Measurements from ENCODE around the gene NCKIPSD.

The NCKIPSD gene

GRCh38 chr3:48693826-48694225, 8.1 kb upstream of the NCKIPSD start:
- Histone ChIP-seq H3K27ac (ENCODE audit: low read depth, low read length) (peak overlapping the region; percentile 64), H3K36me3 (ENCODE audit: control insufficient read depth, insufficient read depth, low read length) (peaks cover 49% of the 10 kb centered on the region), H3K4me3 (ENCODE audit: low read length) (no peak overlapping the region), H3K27me3 (ENCODE audit: control insufficient read depth, insufficient read depth, low read length) (no peaks in the 10 kb centered on the region), H3K9ac (ENCODE audit: low read length) (no peak overlapping the region), H3K4me1 (ENCODE audit: control insufficient read depth, insufficient read depth, low read length) (peaks cover 12% of the 10 kb centered on the region)

GRCh38 chr3:48692551-48692950, 6.8 kb upstream of the NCKIPSD start:
- Histone ChIP-seq H3K9ac (ENCODE audit: low read length) (no peak overlapping the region), H3K27ac (ENCODE audit: low read depth, low read length) (no peak overlapping the region)

GRCh38 chr3:48690846-48691458, 5.2 kb upstream of the NCKIPSD start:
- Histone ChIP-seq H3K27me3 (ENCODE audit: control insufficient read depth, insufficient read depth, low read length) (no peaks in the 10 kb centered on the region), H3K4me3 (ENCODE audit: low read length) (no peak overlapping the region), H3K9ac (ENCODE audit: low read length) (no peak overlapping the region), H3K36me3 (ENCODE audit: control insufficient read depth, insufficient read depth, low read length) (peaks cover 63% of the 10 kb centered on the region), H3K27ac (ENCODE audit: low read depth, low read length) (no peak overlapping the region), H3K4me1 (ENCODE audit: control insufficient read depth, insufficient read depth, low read length) (peaks cover 15% of the 10 kb centered on the region)

More at GRCh38 chr3:48692551-48692950, 6.8 kb upstream of the NCKIPSD start:
- Histone ChIP-seq H3K4me3 (ENCODE audit: low read length) (no peak overlapping the region), H3K4me1 (ENCODE audit: control insufficient read depth, insufficient read depth, low read length) (peaks cover 12% of the 10 kb centered on the region), H3K36me3 (ENCODE audit: control insufficient read depth, insufficient read depth, low read length) (peaks cover 59% of the 10 kb centered on the region), H3K27me3 (ENCODE audit: control insufficient read depth, insufficient read depth, low read length) (no peaks in the 10 kb centered on the region)

- H3K27me3 ChIP-seq (ENCODE audit: control insufficient read depth, insufficient read depth, low read length) = no peaks in the 10 kb centered on the region
- no peak overlapping the region for H3K27ac ChIP-seq (ENCODE audit: low read depth, low read length)
- H3K36me3 ChIP-seq (ENCODE audit: control insufficient read depth, insufficient read depth, low read length) = peaks cover 58% of the 10 kb centered on the region
- H3K4me1 ChIP-seq (ENCODE audit: control insufficient read depth, insufficient read depth, low read length) = peaks cover 8% of the 10 kb centered on the region
- H3K9ac ChIP-seq (ENCODE audit: low read length) = no peak overlapping the region
- H3K4me3 ChIP-seq (ENCODE audit: low read length) = no peak overlapping the region
Observed at GRCh38 chr3:48689384-48689783, 3.7 kb upstream of the NCKIPSD start.

- H3K9ac ChIP-seq (ENCODE audit: low read length) = no peak overlapping the region
- H3K27me3 ChIP-seq (ENCODE audit: control insufficient read depth, insufficient read depth, low read length) = no peaks in the 10 kb centered on the region
- H3K4me3 ChIP-seq (ENCODE audit: low read length) = no peak overlapping the region
- H3K36me3 ChIP-seq (ENCODE audit: control insufficient read depth, insufficient read depth, low read length) = peaks cover 53% of the 10 kb centered on the region
- H3K4me1 ChIP-seq (ENCODE audit: control insufficient read depth, insufficient read depth, low read length) = peaks cover 8% of the 10 kb centered on the region
- H3K27ac ChIP-seq (ENCODE audit: low read depth, low read length) = no peak overlapping the region
Observed at GRCh38 chr3:48688737-48689075, 3.0 kb upstream of the NCKIPSD start.

GRCh38 chr3:48688032-48688736, 2.5 kb upstream of the NCKIPSD start:
- peaks cover 8% of the 10 kb centered on the region for H3K4me1 ChIP-seq (ENCODE audit: control insufficient read depth, insufficient read depth, low read length)
- H3K27ac ChIP-seq (ENCODE audit: low read depth, low read length) = no peak overlapping the region
- no peak overlapping the region for H3K4me3 ChIP-seq (ENCODE audit: low read length)
- no peak overlapping the region for H3K9ac ChIP-seq (ENCODE audit: low read length)
- peaks cover 47% of the 10 kb centered on the region for H3K36me3 ChIP-seq (ENCODE audit: control insufficient read depth, insufficient read depth, low read length)
- no peaks in the 10 kb centered on the region for H3K27me3 ChIP-seq (ENCODE audit: control insufficient read depth, insufficient read depth, low read length)

- no peaks in the 10 kb centered on the region for H3K27me3 ChIP-seq (ENCODE audit: control insufficient read depth, insufficient read depth, low read length)
- H3K4me3 ChIP-seq (ENCODE audit: low read length) = no peak overlapping the region
- no peak overlapping the region for H3K9ac ChIP-seq (ENCODE audit: low read length)
- H3K4me1 ChIP-seq (ENCODE audit: control insufficient read depth, insufficient read depth, low read length) = peaks cover 8% of the 10 kb centered on the region
- no peak overlapping the region for H3K27ac ChIP-seq (ENCODE audit: low read depth, low read length)
- peaks cover 41% of the 10 kb centered on the region for H3K36me3 ChIP-seq (ENCODE audit: control insufficient read depth, insufficient read depth, low read length)
Observed at GRCh38 chr3:48687220-48687678, 1.5 kb upstream of the NCKIPSD start.

- no peak overlapping the region for H3K9ac ChIP-seq (ENCODE audit: low read length)
- H3K27ac ChIP-seq (ENCODE audit: low read depth, low read length) = no peak overlapping the region
- peaks cover 43% of the 10 kb centered on the region for H3K36me3 ChIP-seq (ENCODE audit: control insufficient read depth, insufficient read depth, low read length)
- peak overlapping the region; percentile 97 for H3K4me3 ChIP-seq (ENCODE audit: low read length)
- peaks cover 8% of the 10 kb centered on the region for H3K4me1 ChIP-seq (ENCODE audit: control insufficient read depth, insufficient read depth, low read length)
- H3K27me3 ChIP-seq (ENCODE audit: control insufficient read depth, insufficient read depth, low read length) = no peaks in the 10 kb centered on the region
Observed at GRCh38 chr3:48686538-48687219, 964 bp upstream of the NCKIPSD start.

- Histone ChIP-seq H3K36me3 (ENCODE audit: control insufficient read depth, insufficient read depth, low read length) (peaks cover 50% of the 10 kb centered on the region), H3K4me1 (ENCODE audit: control insufficient read depth, insufficient read depth, low read length) (peaks cover 8% of the 10 kb centered on the region), H3K4me3 (ENCODE audit: low read length) (peak overlapping the region; percentile 97), H3K9ac (ENCODE audit: low read length) (peak overlapping the region; percentile 12), H3K27me3 (ENCODE audit: control insufficient read depth, insufficient read depth, low read length) (no peaks in the 10 kb centered on the region), H3K27ac (ENCODE audit: low read depth, low read length) (peak overlapping the region; percentile 82)
Observed at GRCh38 chr3:48685293-48685602, 467 bp downstream of the NCKIPSD start.

GRCh38 chr3:48684480-48685143, 1.1 kb downstream of the NCKIPSD start:
- Histone ChIP-seq H3K4me3 (ENCODE audit: low read length) (peak overlapping the region; percentile 53), H3K36me3 (ENCODE audit: control insufficient read depth, insufficient read depth, low read length) (peaks cover 50% of the 10 kb centered on the region), H3K27me3 (ENCODE audit: control insufficient read depth, insufficient read depth, low read length) (no peaks in the 10 kb centered on the region), H3K27ac (ENCODE audit: low read depth, low read length) (no peak overlapping the region), H3K9ac (ENCODE audit: low read length) (no peak overlapping the region), H3K4me1 (ENCODE audit: control insufficient read depth, insufficient read depth, low read length) (peaks cover 8% of the 10 kb centered on the region)

- no peak overlapping the region for H3K27ac ChIP-seq (ENCODE audit: low read depth, low read length)
- no peak overlapping the region for H3K9ac ChIP-seq (ENCODE audit: low read length)
- peaks cover 44% of the 10 kb centered on the region for H3K36me3 ChIP-seq (ENCODE audit: control insufficient read depth, insufficient read depth, low read length)
- no peaks in the 10 kb centered on the region for H3K27me3 ChIP-seq (ENCODE audit: control insufficient read depth, insufficient read depth, low read length)
- peak overlapping the region; percentile 23 for H3K4me3 ChIP-seq (ENCODE audit: low read length)
- peaks cover 8% of the 10 kb centered on the region for H3K4me1 ChIP-seq (ENCODE audit: control insufficient read depth, insufficient read depth, low read length)
Observed at GRCh38 chr3:48684054-48684349, 1.7 kb downstream of the NCKIPSD start.

- no peaks in the 10 kb centered on the region for H3K27me3 ChIP-seq (ENCODE audit: control insufficient read depth, insufficient read depth, low read length)
- H3K36me3 ChIP-seq (ENCODE audit: control insufficient read depth, insufficient read depth, low read length) = peaks cover 37% of the 10 kb centered on the region
- no peak overlapping the region for H3K9ac ChIP-seq (ENCODE audit: low read length)
- no peak overlapping the region for H3K27ac ChIP-seq (ENCODE audit: low read depth, low read length)
- H3K4me3 ChIP-seq (ENCODE audit: low read length) = no peak overlapping the region
- peaks cover 8% of the 10 kb centered on the region for H3K4me1 ChIP-seq (ENCODE audit: control insufficient read depth, insufficient read depth, low read length)
Observed at GRCh38 chr3:48682786-48683185, 2.9 kb downstream of the NCKIPSD start.

Data from rectal smooth muscle tissue (tissue), 1 donor.